HG03460 (cell line): Measurements from ENCODE around the gene GSN.

Experiments
- ATAC-seq: cut with Tn5 transposase; IDR thresholded peaks from one replicate; pipeline ENCODE4 v1.9.1; 2021; ENCODE audit not compliant: unreplicated experiment

GSN gene

DNA sequence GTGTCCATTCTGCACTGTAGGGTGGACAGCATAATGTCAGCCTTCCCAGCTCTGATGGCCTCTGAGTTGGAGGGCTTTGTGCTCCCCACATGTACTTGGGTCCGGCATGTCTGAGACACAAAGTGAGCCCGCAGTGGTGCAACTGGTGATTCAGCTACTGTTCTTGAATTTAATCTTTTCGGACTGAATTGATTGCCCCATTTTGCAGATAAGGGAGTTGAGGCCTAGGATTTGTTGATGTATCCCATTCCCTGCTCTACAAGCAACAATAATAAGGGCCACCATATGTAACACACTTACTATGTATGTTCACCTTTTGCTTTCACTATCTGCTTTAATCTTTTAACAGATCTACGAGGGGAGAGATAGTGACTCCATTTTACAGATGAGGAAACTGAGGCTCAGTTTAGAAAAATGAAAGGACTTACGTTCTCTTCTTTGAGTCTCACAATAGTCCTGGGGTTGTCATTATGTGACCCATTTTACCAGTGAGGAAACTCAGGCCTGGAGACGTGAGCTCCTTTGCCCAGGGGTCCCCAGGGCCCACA is 4.5 kb downstream of the GSN start:
- no peak for ATAC-seq

DNA sequence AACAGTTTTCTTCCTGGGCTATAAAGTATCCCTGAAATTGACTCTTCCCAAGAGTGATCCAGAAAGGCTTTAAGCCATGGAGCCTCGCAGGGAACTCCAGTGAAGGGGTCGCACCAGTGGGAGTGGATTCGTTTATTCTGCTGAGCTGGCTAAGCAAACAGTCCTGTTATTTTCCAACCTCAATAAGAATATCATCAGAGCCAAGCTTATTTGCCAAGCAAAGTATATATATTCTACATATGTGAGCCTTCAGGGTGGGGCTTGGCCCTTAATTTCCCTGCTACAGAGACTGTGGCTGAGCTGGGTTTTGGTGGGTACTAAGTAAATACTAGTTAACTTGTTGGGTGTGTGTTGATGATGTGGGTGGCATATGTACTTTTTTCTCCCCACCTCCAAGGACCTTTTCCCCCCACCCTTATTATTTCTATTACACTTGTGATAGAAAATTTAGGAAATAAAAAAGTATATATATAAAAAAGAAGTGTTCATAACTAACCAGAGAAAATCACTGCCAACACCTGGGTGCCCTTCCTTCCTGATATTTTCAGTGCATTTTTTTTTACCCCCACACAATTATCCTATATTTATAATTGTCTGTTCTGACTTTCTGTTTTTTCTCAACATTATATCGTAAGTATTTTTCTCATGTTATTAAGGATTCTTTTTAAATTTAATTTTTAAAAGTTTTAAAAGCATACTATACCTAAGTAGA is 5.3 kb downstream of the GSN start:
- ATAC-seq: no peak

DNA sequence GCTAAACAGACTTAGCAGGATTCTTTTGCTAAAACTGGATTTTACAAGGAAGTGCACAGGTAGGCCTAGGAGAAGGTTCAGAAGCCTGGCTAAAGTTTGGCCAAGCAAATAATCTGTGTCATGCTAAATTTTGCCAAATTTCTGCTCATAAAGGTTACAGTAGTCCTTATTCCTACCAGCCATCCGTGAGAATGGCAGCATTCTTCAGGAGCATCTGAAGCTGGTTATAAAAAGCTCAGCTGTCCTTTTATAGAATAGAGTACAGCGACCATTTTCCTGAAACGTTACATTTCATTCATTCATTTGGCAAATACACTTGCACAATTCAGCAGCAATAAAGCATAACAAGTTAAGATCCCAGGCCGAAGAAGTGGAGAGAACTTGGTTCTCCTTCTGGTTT is 6.9 kb downstream of the GSN start:
- no peak for ATAC-seq

DNA sequence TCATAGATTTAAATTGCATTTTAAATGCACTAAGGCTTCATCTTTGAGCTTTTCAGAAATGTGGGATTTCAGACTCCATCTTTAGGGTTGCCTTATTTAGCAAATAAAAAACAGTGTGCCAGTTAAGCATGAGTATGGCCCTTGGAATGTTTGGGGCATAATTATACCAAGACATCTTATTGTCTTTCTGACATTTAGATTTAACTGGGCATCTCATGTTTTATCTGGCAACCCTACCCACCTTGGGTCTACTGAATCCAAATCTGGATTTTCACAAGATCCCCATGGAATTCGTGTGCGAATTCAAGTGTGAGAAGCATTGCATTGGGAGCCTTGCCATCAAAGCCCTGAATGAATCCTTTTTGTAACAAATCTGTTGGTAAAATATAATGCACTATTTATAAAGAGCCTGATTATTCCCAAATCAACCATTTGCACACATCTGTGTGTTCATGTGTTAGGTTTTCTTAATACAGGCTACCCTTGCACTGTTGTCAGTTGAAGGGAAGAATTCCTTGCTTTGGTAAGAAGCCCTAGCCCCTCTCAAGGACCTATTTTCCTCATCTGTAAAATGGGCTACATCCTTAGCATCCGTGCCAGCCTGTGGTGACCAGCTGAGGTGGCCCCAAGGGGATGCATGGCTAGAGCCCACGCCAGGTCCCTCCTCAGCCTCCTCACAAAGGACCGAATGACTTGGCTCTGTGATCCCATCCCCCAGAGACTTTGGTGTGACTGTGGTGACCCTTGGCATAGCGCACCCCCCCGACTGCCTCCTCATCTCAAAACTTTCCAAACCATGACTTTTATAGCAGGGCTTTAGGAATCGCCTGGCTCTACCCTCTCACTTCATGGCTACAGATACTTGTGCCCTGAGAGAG is 8.1 kb downstream of the GSN start:
- no peak for ATAC-seq

DNA sequence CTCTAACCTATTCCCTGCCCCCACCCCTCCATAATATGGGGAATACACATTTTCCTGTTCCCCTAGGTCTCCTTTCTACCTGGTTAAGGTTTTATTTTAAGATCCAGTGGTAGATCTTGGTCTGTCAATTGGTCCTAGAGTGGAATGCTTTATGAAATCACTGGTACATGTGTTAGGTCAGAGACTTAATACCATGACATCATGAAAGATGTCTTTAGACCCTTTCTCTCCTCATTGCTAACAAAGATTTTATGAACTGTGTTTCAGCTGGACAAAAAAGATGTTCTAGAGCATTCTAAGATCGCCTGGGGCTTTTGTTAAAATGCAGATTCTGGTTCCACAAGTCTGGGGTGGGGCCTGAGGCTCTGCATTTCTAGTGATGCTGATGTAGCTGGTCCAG is 9.1 kb downstream of the GSN start:
- no peak for ATAC-seq

DNA sequence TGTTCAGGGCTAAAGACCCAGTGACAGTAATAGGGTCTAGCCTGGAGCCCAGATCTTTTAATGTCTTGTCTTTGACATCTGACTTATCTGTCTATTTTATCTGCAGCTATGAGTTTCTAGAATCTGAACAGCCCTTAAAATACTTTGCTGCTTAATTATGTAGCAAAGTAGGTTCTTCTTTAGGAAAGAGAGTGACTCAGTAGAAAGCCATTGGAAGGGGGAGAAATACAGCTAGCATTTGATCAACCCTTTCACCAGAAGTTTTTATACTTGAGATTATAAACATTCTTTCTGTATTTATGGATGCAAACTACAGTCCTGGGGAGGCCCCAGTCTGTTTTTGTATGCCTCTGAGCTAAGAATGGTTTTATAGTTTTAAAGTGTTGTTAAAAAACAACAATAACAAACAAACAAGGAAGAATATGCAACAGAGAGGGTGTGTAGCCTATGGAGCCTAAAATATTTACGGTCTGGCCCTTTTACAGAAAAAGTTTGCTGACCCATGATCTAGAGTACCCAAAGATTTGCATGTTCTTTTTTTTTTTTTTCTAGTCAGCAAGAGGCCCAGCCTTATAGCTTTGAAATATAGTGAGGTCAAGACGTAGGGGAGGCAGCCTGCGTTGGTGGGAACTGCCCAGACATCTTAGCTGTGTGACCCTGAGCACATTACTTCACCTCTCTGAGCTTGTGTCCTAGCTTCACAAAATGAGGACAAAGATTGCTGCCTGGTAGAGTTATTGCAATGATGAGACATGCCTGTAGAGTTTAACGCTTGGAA is 9.7 kb downstream of the GSN start:
- no peak for ATAC-seq

DNA sequence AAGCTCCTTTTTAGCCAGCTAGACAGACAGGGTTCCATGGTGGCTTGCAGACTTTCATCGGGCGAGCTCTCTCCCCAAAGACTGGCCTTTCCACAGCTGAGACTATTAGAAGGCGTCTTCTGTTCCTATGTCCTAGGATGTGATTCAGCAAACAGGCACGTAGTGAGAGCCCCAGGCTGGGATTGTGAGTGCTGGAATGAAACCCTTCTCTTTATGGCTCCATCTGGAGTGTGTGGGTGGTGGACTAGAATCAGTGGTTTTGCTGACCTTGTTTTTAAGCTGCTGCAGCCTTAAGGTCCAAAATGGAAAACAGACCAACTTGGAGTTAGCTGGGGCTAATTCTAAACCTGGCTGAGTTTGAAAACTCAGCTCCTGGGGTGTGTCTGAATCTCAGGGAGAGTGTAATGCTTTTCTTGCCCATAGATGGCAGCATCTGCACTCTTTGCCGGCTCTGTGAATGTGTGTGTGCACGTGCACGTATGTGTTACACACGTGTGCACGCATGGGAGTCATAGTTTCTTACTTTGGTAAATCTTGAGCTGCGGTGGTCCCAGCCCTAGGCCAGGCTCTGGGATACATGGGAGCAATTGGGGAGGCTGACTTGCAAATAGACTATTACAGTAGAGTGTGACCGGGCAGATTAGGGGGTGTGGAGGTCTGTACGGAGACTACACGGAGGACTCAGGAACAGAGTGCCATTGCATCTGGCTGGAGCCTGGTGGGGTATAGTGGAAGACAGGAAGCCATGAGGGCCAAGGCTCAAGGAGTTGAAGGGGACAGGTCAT is 10.7 kb downstream of the GSN start:
- ATAC-seq: no peak

DNA sequence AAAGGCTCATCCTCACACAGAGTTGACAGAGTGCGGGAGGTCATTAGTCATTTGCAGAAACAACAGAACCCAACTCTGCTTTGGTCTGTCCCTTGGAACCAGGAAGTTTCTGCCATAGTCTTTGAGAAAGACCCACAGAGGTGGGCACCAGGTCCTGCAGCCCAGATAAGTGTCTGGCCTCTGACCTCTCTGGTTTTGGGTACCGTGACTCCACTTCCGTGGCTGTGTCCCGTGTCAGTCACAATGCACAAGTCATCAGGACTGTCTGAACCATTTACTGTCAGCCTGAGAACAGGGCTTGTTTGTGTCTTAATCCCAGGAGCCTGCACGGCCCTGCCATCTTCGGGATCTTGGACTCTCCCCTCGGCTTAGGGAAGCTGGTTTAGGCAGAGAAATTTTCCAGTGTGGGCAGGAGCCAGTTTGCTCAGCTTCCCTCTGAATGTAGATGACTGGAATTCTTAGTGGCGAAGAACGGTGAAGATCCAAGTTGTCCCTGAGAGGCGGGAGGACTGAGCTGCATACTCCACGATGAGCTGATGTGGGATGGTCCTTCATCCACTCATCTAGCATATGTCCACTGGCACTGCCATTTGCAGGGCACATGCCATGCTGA is 11.9 kb downstream of the GSN start:
- ATAC-seq: no peak

DNA sequence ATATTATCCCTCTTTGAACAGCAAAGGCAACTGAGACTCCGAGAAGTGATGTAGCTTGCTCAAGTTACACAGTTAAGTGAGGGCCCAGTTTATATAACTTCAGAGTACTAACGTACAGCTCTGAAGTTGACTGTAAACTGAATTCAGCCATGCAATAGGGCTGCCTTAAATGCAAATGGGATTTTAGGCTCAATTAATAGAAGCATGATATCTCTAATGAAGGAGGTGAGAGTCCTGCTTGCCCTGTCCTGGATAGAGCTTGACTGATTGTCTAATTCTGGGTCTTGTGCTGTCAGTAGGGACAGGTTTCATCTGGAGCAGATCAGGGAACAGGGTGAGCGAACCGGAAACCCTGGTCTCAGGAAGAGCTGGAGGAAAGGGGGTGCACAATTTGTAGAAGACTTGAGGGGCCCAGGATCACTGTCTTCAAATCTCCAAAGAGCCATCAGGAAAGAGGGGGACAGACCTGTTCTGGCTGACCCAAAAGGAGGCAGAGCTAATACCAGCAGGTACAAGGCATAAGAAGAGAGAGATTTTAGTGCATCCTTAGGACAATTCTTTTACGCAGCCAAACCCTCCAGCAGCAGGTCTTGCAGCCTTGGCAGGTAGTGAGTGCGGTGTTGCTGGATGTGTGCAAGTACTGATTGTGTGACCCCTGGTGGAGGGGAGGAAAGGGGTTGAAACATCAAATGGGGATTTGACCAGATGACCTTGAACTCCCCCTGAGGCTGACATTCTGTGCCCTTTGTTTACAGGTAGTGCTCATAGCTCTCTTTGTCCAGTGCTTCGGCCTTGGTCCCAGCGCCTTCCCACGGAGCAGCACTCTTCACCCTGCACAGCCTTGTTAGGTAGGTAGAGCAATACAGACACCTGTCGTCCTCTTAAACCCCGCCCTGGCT is 13.0 kb downstream of the GSN start:
- no peak for ATAC-seq

DNA sequence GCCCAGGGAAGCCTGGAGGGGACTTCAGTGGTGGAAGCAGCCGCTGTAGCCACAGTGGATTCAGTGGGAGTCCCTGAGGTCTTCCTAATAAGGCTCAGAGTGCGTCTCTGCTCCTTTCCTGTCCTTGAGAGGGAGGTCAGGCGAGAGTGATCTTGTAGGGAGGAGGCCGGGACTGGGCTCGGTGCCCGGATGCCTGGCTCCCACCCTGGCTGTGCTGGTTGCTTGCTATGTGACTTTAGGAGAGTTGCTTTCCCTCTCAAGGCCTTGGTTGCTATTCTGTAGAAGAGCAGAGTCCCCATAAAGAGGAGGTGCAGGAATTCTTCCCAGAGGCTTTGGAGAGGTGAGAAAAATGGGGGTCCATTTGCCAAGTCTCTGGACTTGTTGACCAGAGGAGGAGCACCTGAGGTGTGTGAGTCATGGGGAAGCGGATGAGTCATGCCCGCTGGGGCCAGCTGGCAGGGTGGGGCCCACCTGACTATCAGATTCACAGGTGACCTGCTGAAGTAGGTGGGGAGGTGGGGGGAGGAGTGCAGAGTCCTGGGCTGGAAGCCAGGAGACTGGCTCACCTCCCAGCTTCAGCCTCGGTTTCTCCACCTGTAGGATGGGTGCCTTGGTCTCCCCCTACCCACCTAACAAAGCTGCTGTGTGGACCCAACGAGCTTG is 13.8 kb downstream of the GSN start:
- no peak for ATAC-seq

DNA sequence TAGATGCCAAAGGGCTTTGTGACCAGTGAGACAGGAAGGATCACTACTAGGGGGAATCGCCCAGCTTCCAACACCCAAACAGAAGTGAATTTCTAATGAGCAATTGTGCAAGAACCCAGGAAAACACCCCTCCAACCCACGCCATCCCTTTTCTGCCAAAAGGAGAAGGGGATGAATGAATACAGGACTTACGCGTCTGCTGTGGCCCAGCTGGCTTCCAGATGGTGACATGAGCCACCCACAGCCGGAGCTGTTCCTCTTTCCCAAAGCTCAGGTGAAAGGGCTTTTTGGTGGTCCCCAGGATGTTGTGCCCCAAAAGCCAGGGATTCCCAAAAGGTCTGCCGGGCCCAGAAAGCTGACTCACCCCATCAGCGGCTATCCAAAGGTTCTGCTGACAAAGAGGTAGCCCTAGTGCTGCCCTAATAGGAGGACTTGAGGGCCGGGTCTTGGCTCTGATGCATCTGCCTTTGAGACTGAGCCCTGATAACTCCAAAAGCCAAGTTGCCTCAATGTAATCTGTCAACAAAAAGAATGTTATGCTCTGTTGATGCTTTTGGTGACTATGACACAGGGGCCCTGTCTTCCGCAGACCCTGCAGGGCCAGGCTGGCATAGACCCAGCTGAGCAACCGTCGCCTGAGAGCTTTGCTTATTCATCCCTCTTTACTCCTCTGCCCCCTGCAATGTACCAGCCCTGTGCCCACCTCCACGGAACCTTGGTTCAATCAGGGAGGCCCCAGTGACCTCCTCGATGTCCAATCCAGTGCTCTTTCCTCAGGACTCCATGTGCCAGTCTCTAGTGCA is 14.5 kb downstream of the GSN start:
- no peak for ATAC-seq

DNA sequence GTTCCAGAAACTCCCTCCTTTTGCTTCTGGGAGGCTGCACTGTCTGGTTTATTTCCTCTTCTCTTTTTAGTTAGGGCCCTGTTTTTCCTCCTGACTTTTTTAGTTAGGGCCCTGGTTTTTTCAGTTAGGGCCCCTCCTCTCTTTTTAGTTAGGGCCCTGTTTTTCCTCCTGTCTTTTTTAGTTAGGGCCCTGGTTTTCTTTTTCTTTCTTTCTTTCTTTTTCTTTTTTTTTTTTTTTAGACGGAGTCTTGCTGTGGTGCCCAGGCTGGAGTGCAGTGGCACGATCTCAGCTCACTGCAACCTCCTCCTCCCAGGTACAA is 15.1 kb downstream of the GSN start:
- ATAC-seq: no peak

DNA sequence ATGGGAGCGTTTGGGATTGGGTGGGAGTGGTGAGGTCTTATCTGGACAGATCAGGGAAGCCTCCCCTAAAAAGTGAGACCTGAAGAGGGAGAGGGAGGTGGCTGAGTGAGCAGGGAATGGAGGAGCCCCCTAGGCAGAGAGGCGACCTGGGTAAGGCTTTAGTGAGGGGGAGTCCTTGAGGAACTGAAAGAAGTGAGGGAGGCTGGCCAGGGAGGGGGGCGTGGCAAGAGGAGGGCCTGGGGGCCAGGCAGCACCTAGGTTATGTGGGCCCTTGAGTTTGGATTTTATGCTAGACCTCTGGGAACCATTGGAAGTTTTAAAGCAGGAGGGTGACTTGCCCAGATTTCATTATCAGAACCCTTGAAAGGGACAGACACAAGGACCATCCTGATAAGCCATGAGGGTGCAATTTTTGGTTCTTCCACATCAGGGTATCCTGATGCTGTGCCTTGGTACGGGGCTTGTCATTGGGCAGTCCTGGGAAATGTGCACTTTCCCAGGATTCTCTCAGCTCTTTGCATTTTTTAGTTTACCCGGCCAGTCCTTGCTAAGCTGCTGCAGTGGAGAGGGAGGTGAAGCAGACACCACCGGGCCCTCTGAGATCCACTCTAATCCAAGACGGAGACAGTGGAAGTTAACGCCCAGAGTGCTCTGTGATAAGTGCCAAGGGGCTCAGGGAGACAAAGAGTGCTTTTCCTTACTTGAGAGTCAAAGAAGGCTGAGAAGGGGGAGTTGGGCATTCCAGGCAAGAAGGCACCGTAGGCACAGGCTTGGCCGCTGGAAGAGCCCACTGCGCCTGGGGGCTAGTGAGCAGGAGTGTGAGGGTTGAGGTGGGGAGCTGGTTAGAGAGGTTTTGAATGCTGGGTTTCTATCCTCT is 16.1 kb downstream of the GSN start:
- no peak for ATAC-seq

DNA sequence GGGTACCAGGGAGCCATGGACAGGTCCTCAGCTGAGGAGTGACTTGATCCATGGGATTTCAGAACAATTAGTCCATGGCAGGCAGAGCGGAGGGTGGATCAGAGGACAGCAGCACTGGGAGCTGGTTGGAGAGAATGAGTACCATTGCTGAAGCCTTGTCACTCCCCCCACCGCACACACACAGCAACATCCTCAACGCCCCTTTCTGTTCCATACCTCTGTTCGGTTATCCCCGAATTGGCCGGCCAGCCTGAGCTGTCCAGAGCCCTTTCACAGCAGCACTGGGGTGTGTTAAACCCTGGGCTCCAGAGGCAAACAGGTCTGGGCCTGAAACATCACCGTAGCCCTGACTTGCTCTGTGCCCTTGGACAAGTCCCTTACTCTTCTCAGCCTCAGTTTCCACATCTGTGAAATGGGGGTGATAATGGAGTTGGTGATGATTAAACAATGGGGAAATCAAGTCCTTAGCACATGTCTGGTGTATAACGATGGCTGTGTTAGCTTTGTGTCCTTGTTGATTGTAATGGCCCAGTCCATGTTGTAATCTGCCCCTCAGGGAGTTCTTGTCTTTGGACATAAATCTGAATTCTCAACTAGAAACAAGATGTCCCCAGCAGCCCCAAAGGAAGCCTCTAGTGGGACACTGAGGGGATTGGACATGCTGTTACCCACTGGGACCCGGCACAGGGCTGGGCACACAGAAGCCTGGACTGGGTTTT is 16.9 kb downstream of the GSN start:
- ATAC-seq: no peak

DNA sequence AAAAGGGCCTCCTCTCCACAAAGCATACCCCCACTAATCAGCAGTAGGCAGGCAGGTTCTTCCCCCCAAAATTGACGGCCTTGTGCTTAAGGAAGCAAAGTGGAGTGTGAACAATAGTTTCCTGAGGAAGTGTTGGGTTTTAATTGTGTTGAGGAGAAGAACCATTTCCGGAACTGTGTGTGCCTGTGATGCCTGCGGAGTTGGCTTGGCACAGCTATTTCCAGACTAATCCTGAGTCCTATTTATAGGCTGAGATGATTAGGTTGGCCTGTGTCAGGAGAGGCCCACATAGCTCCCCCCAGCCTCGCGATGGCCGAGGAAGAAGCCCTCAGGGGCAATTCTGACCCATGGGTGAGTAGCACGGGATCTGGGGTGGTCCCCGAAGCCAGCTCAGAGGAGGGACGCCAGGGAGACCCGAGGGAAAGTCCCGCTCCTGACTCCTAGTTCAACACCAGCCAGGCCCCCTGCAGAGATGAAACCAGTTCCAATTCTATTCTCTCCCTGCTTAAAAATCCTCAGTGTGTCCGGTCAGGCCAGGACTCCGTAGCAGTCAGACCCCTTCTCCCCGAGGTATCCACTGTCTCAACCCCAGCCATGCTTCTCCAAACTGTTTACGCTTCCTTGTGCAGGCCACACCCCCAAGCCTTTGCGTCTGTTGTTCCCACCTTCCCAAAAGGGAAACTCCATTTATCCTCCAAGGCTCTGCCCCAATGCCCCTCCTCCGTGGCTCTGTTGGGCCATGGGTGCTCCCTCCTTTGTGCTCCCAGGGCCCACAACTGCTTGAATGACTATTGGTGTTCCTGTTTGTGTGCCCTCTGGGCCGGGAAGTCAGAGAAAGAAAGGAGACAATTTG is 18.1 kb downstream of the GSN start:
- ATAC-seq: no peak

DNA sequence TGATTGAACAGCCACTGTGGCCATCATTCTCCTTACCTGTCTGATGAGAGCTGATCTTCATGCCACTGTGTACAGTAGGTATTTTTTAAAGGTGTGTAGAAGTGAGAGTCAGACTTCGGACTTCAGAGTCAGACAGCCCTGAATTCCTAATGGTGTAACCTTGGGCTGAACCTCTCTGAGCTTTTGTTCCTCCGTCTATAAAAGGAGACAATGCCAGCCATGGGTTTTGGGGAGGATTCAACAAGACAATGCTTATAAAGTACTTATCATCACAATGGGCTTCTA is 18.7 kb downstream of the GSN start:
- ATAC-seq: no peak
